HepG2 (cell line): ENCODE measurements around the gene NAPB. TPM values are rescaled to one million over a fixed set of nuclear protein-coding genes. Genes with fewer than 3 reads are reported as not detected.

ENCODE experiments used
- BORCS8-MEF2B ChIP-seq: sonication (generic); formaldehyde crosslinking; IDR thresholded peaks from 2 replicates; pipeline ENCODE4 v1.8.0; 2022; ENCODE audit warnings: mild to moderate bottlenecking, missing genetic modification reagents
- DZIP1 ChIP-seq: sonication (generic); formaldehyde crosslinking; IDR thresholded peaks from 2 replicates; pipeline ENCODE4 v1.5.0; 2020; ENCODE audit warnings: mild to moderate bottlenecking, missing genetic modification reagents
- HNF4G ChIP-seq, 2 experiments: sonication (generic) in 1 of 2; formaldehyde crosslinking in 1 of 2; IDR thresholded peaks; 2 replicates each; pipeline versions ENCODE4 v1.4.0 to v1.6.1; 2011 to 2020; ENCODE audit warnings: borderline replicate concordance in 2 of 2, low read depth in 2 of 2, mild to moderate bottlenecking in 2 of 2, low read length in 1 of 2, missing genetic modification reagents in 1 of 2, moderate library complexity in 1 of 2
- HNRNPUL1 ChIP-seq: fragments of 200-400 bp; formaldehyde crosslinking; IDR thresholded peaks from 2 replicates; pipeline ENCODE4 v1.6.1; 2017; ENCODE audit warnings: low read depth, mild to moderate bottlenecking, low read length, moderate library complexity
- HOXA5 ChIP-seq: sonication (generic); formaldehyde crosslinking; IDR thresholded peaks from 2 replicates; pipeline ENCODE4 v1.4.0; 2020; ENCODE audit warnings: missing genetic modification reagents
- KDM1A ChIP-seq: IDR thresholded peaks from 2 replicates; pipeline ENCODE4 v1.6.1; 2016; ENCODE audit warnings: missing compliant biosample characterization
- NFIB ChIP-seq: sonication (generic); formaldehyde crosslinking; IDR thresholded peaks from 2 replicates; pipeline ENCODE4 v1.9.0; 2021; ENCODE audit warnings: missing genetic modification reagents, mild to moderate bottlenecking, borderline replicate concordance
- PAWR ChIP-seq: sonication (generic); formaldehyde crosslinking; IDR thresholded peaks from 2 replicates; pipeline ENCODE4 v1.4.0; 2020; ENCODE audit warnings: missing genetic modification reagents, mild to moderate bottlenecking, borderline replicate concordance
- PHB2 ChIP-seq: fragments of 450-650 bp; IDR thresholded peaks from 2 replicates; pipeline ENCODE4 v1.6.1; 2018; ENCODE audit not compliant: partially characterized antibody
- PITX1 ChIP-seq: sonication (generic); formaldehyde crosslinking; IDR thresholded peaks from 2 replicates; pipeline ENCODE4 v1.5.1; 2020; ENCODE audit warnings: mild to moderate bottlenecking, missing genetic modification reagents
- RXRA ChIP-seq: sonication (generic); formaldehyde crosslinking; IDR thresholded peaks from 2 replicates; pipeline ENCODE4 v1.5.1; 2020; ENCODE audit warnings: missing genetic modification reagents
- SP5 ChIP-seq: IDR thresholded peaks from 2 replicates; pipeline ENCODE4 v1.6.1; 2016; ENCODE audit warnings: low read depth, borderline replicate concordance
- STAT6 ChIP-seq: sonication (generic); formaldehyde crosslinking; IDR thresholded peaks from 2 replicates; pipeline ENCODE4 v1.4.0; 2020; ENCODE audit warnings: missing genetic modification reagents, mild to moderate bottlenecking, borderline replicate concordance
- THAP7 ChIP-seq: sonication (generic); formaldehyde crosslinking; IDR thresholded peaks from 2 replicates; pipeline ENCODE4 v1.8.1; 2023; ENCODE audit warnings: mild to moderate bottlenecking, missing genetic modification reagents
- YEATS4 ChIP-seq: sonication (generic); formaldehyde crosslinking; IDR thresholded peaks from 2 replicates; pipeline ENCODE4 v1.4.0; 2020; ENCODE audit warnings: missing genetic modification reagents, borderline replicate concordance
- ZHX1 ChIP-seq: sonication (generic); formaldehyde crosslinking; IDR thresholded peaks from 2 replicates; pipeline ENCODE4 v1.8.1; 2022; ENCODE audit warnings: low read depth, mild to moderate bottlenecking, missing genetic modification reagents
- ZNF235 ChIP-seq: sonication (generic); formaldehyde crosslinking; IDR thresholded peaks from 2 replicates; pipeline ENCODE4 v1.8.1; 2023; ENCODE audit warnings: mild to moderate bottlenecking, missing genetic modification reagents, borderline replicate concordance
- ZNF569 ChIP-seq: sonication (generic); formaldehyde crosslinking; IDR thresholded peaks from 2 replicates; pipeline ENCODE4 v1.5.0; 2020; ENCODE audit warnings: mild to moderate bottlenecking, missing genetic modification reagents, moderate library complexity, borderline replicate concordance
- ZNF709 ChIP-seq: sonication (generic); formaldehyde crosslinking; IDR thresholded peaks from 2 replicates; pipeline ENCODE4 v1.5.0; 2020; ENCODE audit warnings: mild to moderate bottlenecking, missing genetic modification reagents
- ZNF746 ChIP-seq: sonication (generic); formaldehyde crosslinking; IDR thresholded peaks from 2 replicates; pipeline ENCODE4 v1.8.0; 2022; ENCODE audit warnings: mild to moderate bottlenecking, missing genetic modification reagents
- polyA plus RNA-seq, 8 experiments: library from polyadenylated mRNA; depleted of rRNA in 3 of 8; stranded (reverse) in 7 of 8; unstranded in 1 of 8; fragments of >200 nt; fragmentation: Illumina TruSeq in 4 of 8; extraction: Trizol in 4 of 8; gene quantifications; 2 replicates each; pipeline versions ENCODE4 v1.2.1 to v1.2.3, GENCODE V29; 2011 to 2016; ENCODE audit warnings: low read depth in 4 of 8, missing spikeins in 1 of 8, mixed read lengths in 1 of 8; ENCODE audit not compliant: insufficient read depth in 1 of 8
- total RNA-seq, 5 experiments: library from RNA; depleted of rRNA; stranded (reverse); fragments of >200 nt; fragmentation: Illumina TruSeq; extraction: Trizol; gene quantifications; 2 replicates each; pipeline ENCODE4 v1.2.3, GENCODE V29; 2016; ENCODE audit warnings: low read depth in 1 of 5

The NAPB gene
- total and polyA plus RNA-seq, 2 of the 13 experiments (the other 11 are each of a cell fraction or from before 2014, with no cell fraction given), result 15.2 to 16.1 TPM

- TF ChIP-seq THAP7 (CRISPR knock-in tag) (peak; percentile 100), PITX1 (peak; percentile 19; the same call in 1 of the 2 replicates), ZNF709 (no peak), STAT6 (CRISPR knock-in tag) (peak; percentile 83), ZNF746 (CRISPR knock-in tag) (peak; percentile 92), YEATS4 (CRISPR knock-in tag) (peak; percentile 95), HNF4G (IDR thresholded peaks at IDR 0.05; ENCODE audit: borderline replicate concordance, low read depth, low read length) (no peak), HNF4G (CRISPR knock-in tag; IDR thresholded peaks at IDR 0.05; ENCODE audit: borderline replicate concordance, low read depth) (0 out of 2 replicates have a peak, but pooled peaks have one; percentile 14), ZNF569 (CRISPR knock-in tag) (no peak), SP5 (peak; percentile 78), NFIB (CRISPR knock-in tag) (no peak), ZNF235 (CRISPR knock-in tag) (peak; percentile 81; the same call in 1 of the 2 replicates), ZHX1 (CRISPR knock-in tag) (peak; percentile 51; the same call in 1 of the 2 replicates), HOXA5 (peak; percentile 83; the same call in 1 of the 2 replicates), PHB2 (no peak), DZIP1 (CRISPR knock-in tag) (peak; percentile 89; the same call in 1 of the 2 replicates), KDM1A (CRISPR knock-in tag) (peak; percentile 71; the same call in 1 of the 2 replicates), RXRA (CRISPR knock-in tag) (peak; percentile 87; the same call in 1 of the 2 replicates), PAWR (CRISPR knock-in tag) (no peak), BORCS8-MEF2B (CRISPR knock-in tag) (peak; percentile 91), HNRNPUL1 (no peak)
Measured at GRCh38 chr20:23350196-23350903, 70.9 kb downstream of the NAPB start, which contains the start of gene NXT1 (continued).
